ENCODE results near the gene R3HCC1L. TPM values are rescaled to one million over a fixed set of nuclear protein-coding genes. Genes with fewer than 3 reads are reported as not detected.
A peak's percentile ranks its signal among the peaks of the same experiment; 100 is the strongest.

R3HCC1L gene
- total RNA-seq, 4 donors from 2014 or later, result 16.4 to 22.3 (median 18.8) TPM

DNA sequence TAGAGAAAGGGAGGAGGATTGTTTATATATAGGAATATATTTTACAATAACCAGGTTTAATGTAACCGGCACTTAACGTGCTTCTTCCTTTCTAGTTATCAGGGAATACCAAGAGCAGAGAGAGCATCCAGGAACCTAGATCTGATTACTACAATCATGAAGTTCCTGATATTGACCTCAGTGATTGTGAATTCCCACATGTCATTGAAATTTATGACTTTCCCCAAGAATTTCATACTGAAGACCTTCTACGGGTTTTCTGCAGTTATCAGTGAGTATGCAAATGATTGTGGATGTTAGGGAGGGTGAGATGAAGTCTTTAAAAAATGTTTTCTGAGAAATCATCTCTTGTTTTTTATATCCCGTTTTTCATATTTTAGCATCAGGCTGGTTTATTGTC lies 97.0 kb downstream of the R3HCC1L start:
- peaks cover 0 to 26% (median 0%) of the 10 kb centered on the region in 3 donors for H3K36me3 ChIP-seq
- no peak overlapping the region for H3K27ac ChIP-seq
- no peak overlapping the region for H3K4me3 ChIP-seq
- no peaks in the 10 kb centered on the region for H3K4me1 ChIP-seq
- no peak for DNase-seq
- peaks cover 0 to 2% (median 0%) of the 10 kb centered on the region in 4 donors for H3K9me3 ChIP-seq
- no peaks in the 10 kb centered on the region for H3K27me3 ChIP-seq
- TF ChIP-seq, protein P1, sequence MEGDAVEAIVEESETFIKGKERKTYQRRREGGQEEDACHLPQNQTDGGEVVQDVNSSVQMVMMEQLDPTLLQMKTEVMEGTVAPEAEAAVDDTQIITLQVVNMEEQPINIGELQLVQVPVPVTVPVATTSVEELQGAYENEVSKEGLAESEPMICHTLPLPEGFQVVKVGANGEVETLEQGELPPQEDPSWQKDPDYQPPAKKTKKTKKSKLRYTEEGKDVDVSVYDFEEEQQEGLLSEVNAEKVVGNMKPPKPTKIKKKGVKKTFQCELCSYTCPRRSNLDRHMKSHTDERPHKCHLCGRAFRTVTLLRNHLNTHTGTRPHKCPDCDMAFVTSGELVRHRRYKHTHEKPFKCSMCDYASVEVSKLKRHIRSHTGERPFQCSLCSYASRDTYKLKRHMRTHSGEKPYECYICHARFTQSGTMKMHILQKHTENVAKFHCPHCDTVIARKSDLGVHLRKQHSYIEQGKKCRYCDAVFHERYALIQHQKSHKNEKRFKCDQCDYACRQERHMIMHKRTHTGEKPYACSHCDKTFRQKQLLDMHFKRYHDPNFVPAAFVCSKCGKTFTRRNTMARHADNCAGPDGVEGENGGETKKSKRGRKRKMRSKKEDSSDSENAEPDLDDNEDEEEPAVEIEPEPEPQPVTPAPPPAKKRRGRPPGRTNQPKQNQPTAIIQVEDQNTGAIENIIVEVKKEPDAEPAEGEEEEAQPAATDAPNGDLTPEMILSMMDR (IDR thresholded peaks at IDR 0.05), result no peak
- TF ChIP-seq POLR2A (IDR thresholded peaks at IDR 0.05), result no peak

DNA sequence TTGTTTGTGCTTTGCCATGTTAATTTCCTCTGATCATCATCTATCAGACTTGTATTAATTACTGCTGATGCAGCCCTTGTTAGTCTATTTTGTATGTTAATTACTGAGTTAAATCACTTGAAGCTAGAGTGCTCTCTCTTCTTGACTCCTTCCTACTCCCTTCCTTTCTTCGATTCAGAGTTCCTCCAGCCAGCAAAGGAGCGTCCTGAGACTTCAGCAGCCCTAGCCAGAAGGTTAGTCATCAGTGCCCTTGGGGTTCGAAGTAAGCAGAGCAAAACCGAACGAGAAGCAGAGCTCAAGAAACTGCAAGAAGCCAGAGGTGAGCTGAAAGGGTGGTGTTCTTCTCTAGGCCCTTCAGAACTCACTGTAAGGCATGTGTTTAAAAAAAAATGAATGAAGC lies 101.4 kb downstream of the R3HCC1L start:
- TF ChIP-seq POLR2A (IDR thresholded peaks at IDR 0.05), result no peak
- TF ChIP-seq, protein P1 (IDR thresholded peaks at IDR 0.05), result no peak
- peaks cover 0 to 65% (median 0%) of the 10 kb centered on the region in 3 donors for H3K36me3 ChIP-seq

DNA sequence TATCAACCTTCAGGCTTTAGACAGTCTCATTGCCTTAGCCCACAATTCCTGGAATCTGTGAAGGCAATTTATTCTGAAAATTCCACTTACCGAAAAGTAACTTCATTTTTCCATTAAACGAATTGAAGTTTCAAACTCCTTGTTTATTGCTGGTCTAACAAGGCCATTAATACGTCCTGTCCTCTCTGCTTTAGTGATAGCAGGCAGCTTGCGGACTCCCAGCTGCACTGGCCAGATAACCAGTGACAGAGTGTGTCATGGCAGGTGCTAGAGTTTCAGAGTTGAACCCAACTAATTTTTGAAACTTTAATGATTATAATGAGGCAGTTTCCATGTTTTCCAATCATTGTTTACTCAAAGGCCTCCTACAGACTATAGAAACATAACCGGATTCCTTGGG lies 102.4 kb downstream of the R3HCC1L start:
- Histone ChIP-seq H3K4me3 (no peak overlapping the region), H3K4me1 (no peaks in the 10 kb centered on the region), H3K9me3 (no peaks in the 10 kb centered on the region), H3K27me3 (no peaks in the 10 kb centered on the region), H3K36me3 (peaks cover 0 to 76% (median 0%) of the 10 kb centered on the region in 3 donors), H3K27ac (no peak overlapping the region)
- TF ChIP-seq POLR2A (IDR thresholded peaks at IDR 0.05), result no peak
- TF ChIP-seq, protein P1 (IDR thresholded peaks at IDR 0.05), result no peak
- no peak for DNase-seq

More for the DNA sequence above, 101.4 kb downstream of the R3HCC1L start:
- DNase-seq, result no peak
- H3K4me3 ChIP-seq, result no peak overlapping the region
- H3K9me3 ChIP-seq, result no peaks in the 10 kb centered on the region
- no peaks in the 10 kb centered on the region for H3K4me1 ChIP-seq
- H3K27ac ChIP-seq, result no peak overlapping the region
- H3K27me3 ChIP-seq, result no peaks in the 10 kb centered on the region

DNA sequence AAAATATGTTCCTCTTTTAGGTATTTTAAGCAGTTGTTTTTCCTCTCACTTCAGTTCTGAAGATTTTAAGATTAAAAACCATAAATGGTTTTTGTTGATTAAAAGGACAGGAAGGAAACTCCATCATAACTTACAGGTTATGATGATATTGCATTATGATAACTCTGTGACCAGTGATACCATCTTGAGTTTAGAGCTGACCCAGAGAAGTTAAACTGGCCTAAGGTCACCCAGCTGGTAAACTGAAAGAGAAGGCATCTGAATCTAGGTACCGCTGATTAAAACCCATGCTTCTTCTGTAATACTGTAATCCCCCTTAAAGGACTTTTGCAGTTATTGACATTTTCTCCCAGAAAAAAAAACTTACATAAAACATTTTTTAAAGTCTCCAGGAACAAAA lies 103.9 kb downstream of the R3HCC1L start:
- H3K27me3 ChIP-seq, result no peaks in the 10 kb centered on the region
- no peak for DNase-seq
- H3K27ac ChIP-seq, result no peak overlapping the region
- peaks cover 0 to 81% (median 0%) of the 10 kb centered on the region in 3 donors for H3K36me3 ChIP-seq
- no peaks in the 10 kb centered on the region for H3K9me3 ChIP-seq
- H3K4me1 ChIP-seq, result no peaks in the 10 kb centered on the region
- TF ChIP-seq, protein P1 (IDR thresholded peaks at IDR 0.05), result no peak
- TF ChIP-seq POLR2A (IDR thresholded peaks at IDR 0.05), result no peak
- no peak overlapping the region for H3K4me3 ChIP-seq

DNA sequence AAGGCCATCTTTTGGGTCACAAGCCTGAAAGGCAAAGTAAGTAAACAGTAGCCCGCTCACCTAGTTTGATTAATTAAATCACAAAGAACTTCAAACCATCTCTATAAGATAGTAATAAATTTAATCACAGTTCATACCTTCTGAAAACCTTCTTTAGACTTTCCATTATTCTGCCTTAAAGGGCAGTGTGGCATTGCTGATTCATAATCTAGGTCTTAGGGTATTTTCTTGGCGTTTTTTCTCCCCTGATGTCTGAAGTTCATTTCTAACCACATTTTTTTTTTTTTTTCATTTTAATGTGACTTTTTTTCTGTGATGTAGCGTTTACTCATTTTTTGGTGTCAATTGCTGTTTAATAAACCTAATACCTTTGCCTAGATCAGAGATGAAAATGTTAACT lies 106.1 kb downstream of the R3HCC1L start:
- Histone ChIP-seq H3K27ac (no peak overlapping the region), H3K9me3 (no peaks in the 10 kb centered on the region), H3K4me3 (no peak overlapping the region), H3K36me3 (peaks cover 0 to 82% (median 0%) of the 10 kb centered on the region in 3 donors), H3K27me3 (no peaks in the 10 kb centered on the region), H3K4me1 (no peaks in the 10 kb centered on the region)
- no peak for DNase-seq
- TF ChIP-seq POLR2A (IDR thresholded peaks at IDR 0.05), result no peak
- TF ChIP-seq, protein P1 (IDR thresholded peaks at IDR 0.05), result no peak

DNA sequence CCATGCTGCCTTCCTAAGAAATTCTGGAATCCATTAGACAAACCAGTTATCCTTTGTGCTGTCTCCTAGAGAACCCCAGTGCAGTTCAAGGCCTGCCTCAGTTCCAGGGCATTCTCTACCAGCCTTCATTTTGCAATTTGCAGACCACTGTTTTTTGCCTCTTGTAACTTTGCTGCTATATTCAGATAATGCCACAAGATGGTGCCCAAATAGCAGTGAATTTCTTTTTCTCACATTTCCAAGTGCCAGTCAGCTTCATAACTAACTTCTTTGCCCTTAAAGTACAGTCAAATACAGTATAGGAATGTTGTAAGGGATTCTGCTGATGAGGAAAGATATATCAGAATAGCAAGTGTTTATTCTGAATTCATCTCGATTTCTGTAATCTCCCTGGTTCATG lies 108.4 kb downstream of the R3HCC1L start:
- Histone ChIP-seq H3K9me3 (no peaks in the 10 kb centered on the region), H3K27ac (no peak overlapping the region), H3K36me3 (peaks cover 0 to 78% (median 0%) of the 10 kb centered on the region in 3 donors), H3K4me3 (no peak overlapping the region), H3K27me3 (no peaks in the 10 kb centered on the region), H3K4me1 (no peaks in the 10 kb centered on the region)
- TF ChIP-seq POLR2A (IDR thresholded peaks at IDR 0.05), result no peak
- TF ChIP-seq, protein P1 (IDR thresholded peaks at IDR 0.05), result peak in 3 of 6 experiments; percentile 19 to 35 (median 24)
- DNase-seq, result no peak

All from Peyer's patch (tissue), 4 donors.